Rectal smooth muscle tissue (tissue), 1 donor: Measurements from ENCODE around the gene CYB5RL.
"Not testable (repeated sequence)": the region's sequence is repeated elsewhere in the genome, so short reads cannot be mapped to it uniquely, and the experiment has no call there.

Source experiments
- H3K27ac ChIP-seq: one replicate; pipeline ENCODE4 v1.7.0; 2013; ENCODE audit warnings: low read depth, low read length, inconsistent platforms
- H3K27me3 ChIP-seq: one replicate; pipeline ENCODE4 v1.7.0; 2013; ENCODE audit warnings: low read length; ENCODE audit not compliant: control insufficient read depth, insufficient read depth
- H3K36me3 ChIP-seq: one replicate; pipeline ENCODE4 v1.7.0; 2013; ENCODE audit warnings: low read length; ENCODE audit not compliant: control insufficient read depth, insufficient read depth
- H3K4me1 ChIP-seq: one replicate; pipeline ENCODE4 v1.7.0; 2013; ENCODE audit warnings: low read length; ENCODE audit not compliant: control insufficient read depth, insufficient read depth
- H3K4me3 ChIP-seq: one replicate; pipeline ENCODE4 v1.7.0; 2013; ENCODE audit warnings: low read length
- H3K9ac ChIP-seq: one replicate; pipeline ENCODE4 v1.7.0; 2013; ENCODE audit warnings: low read length

The CYB5RL gene

GRCh38 chr1:54237586-54237985, 37.8 kb upstream of the CYB5RL start:
- H3K27me3 ChIP-seq, result no peaks in the 10 kb centered on the region
- H3K4me3 ChIP-seq, result no peak overlapping the region
- H3K9ac ChIP-seq, result no peak overlapping the region
- no peak overlapping the region for H3K27ac ChIP-seq
- no peaks in the 10 kb centered on the region for H3K4me1 ChIP-seq
- H3K36me3 ChIP-seq, result peaks cover 19% of the 10 kb centered on the region

GRCh38 chr1:54234284-54234683, 34.5 kb upstream of the CYB5RL start:
- no peaks in the 10 kb centered on the region for H3K27me3 ChIP-seq
- peaks cover 1% of the 10 kb centered on the region for H3K4me1 ChIP-seq
- no peak overlapping the region for H3K9ac ChIP-seq
- no peak overlapping the region for H3K4me3 ChIP-seq
- H3K36me3 ChIP-seq, result peaks cover 19% of the 10 kb centered on the region
- no peak overlapping the region for H3K27ac ChIP-seq

DNA sequence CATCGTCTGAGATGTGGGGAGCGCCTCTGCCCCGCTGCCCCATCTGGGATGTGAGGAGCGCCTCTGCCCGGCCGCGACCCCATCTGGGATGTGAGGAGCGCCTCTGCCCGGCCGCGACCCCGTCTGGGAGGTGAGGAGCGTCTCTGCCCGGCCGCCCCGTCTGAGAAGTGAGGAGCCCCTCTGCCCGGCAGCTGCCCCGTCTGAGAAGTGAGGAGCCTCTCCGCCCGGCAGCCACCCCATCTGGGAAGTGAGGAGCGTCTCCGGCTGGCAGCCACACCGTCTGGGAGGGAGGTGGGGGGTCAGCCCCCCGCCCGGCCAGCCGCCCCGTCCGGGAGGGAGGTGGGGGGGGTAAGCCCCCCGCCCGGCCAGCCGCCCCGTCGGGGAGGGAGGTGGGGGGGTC, 33.4 kb upstream of the CYB5RL start:
- not testable (repeated sequence) for H3K27me3 ChIP-seq, H3K4me3 ChIP-seq, H3K27ac ChIP-seq, H3K9ac ChIP-seq, H3K4me1 ChIP-seq
- peaks cover 16% of the 10 kb centered on the region for H3K36me3 ChIP-seq

DNA sequence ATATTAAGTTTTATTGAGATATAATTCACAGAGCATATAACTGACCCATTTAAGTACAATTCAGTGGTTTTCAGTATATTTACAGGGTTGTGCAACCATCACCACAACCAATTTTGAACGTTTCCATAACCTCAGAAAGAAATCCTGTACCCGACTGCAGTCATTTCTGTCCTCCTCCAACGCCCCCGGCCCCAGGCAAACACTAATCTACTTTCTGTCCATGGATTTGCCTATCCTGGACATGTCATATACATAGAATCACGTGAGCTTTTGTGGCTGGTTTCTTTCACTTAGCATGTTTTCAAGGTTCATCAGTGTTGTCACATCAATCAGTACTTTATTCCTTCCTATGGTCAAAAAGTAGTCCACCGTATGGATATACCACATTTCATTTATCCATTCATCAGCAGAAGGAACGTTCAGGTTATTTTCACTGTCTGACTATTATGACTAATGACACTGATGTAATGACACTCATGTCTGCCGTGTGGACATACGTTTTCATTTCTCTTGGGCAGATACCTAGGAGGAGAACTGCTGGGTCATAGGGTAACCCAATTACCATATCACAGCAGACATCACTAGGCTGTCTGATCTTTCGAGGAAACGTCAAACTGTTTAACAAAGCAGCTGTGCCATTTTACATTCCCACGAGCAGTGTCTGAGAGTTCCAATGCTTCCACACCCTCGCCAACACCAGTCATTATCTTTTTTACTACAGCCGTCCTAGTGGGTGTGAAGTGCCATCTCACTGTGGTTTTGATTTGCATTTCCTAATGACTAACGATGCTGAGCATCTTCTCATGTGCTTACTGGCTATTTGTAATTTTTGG, 30.9 kb upstream of the CYB5RL start:
- Histone ChIP-seq H3K4me3 (no peak overlapping the region), H3K27ac (no peak overlapping the region), H3K36me3 (no peaks in the 10 kb centered on the region), H3K9ac (no peak overlapping the region), H3K27me3 (no peaks in the 10 kb centered on the region), H3K4me1 (peaks cover 9% of the 10 kb centered on the region)

DNA sequence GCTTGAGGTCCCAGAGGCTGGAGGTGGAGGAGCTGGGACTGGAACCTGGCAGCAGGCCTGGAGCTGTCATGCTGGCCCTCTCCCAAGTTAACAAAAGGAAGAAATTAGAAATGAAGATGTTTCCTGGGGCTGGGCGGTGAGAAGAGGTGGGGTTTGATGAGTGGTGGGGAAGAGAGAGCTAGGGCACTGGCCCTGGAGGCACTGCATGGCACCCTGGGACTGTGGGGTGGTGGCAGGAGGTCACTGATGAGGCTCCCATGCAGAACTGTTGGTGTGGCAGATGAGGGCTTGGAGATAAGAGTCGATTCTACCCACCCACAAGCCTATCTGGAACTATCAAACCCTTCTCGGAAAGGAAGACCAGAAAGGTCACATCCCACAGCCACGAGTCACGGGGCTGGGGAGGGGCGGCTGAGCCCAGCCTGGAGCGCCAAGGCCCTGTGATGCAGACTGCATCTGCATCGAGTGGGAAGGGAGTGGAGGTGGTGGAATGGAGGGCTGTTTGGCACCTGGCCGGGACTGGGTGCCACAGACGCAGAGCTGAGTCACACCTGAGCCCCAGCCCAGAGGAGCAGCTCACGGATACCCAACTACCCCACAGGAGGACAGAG, 29.6 kb upstream of the CYB5RL start:
- Histone ChIP-seq H3K27me3 (no peaks in the 10 kb centered on the region), H3K4me3 (no peak overlapping the region), H3K9ac (no peak overlapping the region), H3K36me3 (peaks cover 2% of the 10 kb centered on the region), H3K4me1 (peaks cover 9% of the 10 kb centered on the region), H3K27ac (no peak overlapping the region)

- Histone ChIP-seq H3K9ac (no peak overlapping the region), H3K27ac (no peak overlapping the region), H3K27me3 (no peaks in the 10 kb centered on the region), H3K4me3 (no peak overlapping the region), H3K4me1 (peaks cover 9% of the 10 kb centered on the region), H3K36me3 (peaks cover 2% of the 10 kb centered on the region)
Measured at GRCh38 chr1:54228638-54229079, 28.8 kb upstream of the CYB5RL start.

- no peak overlapping the region for H3K27ac ChIP-seq
- H3K36me3 ChIP-seq, result peaks cover 2% of the 10 kb centered on the region
- H3K4me3 ChIP-seq, result no peak overlapping the region
- H3K4me1 ChIP-seq, result peaks cover 9% of the 10 kb centered on the region
- H3K27me3 ChIP-seq, result no peaks in the 10 kb centered on the region
- no peak overlapping the region for H3K9ac ChIP-seq
Measured at GRCh38 chr1:54227891-54228310, 28.1 kb upstream of the CYB5RL start.

DNA sequence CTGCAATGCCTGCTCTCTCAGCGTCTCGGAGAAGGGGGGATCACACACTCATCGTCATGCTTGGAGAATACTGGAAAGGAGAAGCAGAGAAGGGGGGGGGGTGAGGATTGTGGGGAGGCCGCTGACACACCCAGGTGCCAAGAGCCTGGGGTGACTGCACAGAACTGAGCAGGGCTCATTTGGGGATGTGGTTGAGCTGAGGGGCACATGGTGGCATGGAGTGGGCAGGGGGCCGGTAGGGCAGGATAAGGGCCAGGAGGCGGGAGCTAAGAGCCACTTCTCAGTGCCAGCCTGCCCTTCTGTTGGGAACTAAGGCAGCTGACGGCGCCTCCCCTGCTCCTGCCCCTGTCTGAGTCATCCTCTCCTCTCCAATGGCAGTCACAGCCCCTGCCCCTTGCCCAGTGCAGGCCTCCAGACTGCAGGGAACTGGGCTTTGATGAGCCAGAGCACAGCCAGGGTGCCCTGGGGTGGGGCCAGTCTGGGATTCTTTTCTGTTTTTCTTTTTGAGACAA, 27.3 kb upstream of the CYB5RL start:
- H3K4me1 ChIP-seq, result peaks cover 9% of the 10 kb centered on the region
- no peak overlapping the region for H3K27ac ChIP-seq
- peaks cover 2% of the 10 kb centered on the region for H3K36me3 ChIP-seq
- no peak overlapping the region for H3K9ac ChIP-seq
- H3K27me3 ChIP-seq, result no peaks in the 10 kb centered on the region
- no peak overlapping the region for H3K4me3 ChIP-seq

- Histone ChIP-seq H3K36me3 (peaks cover 2% of the 10 kb centered on the region), H3K4me3 (no peak overlapping the region), H3K27ac (no peak overlapping the region), H3K9ac (no peak overlapping the region), H3K27me3 (no peaks in the 10 kb centered on the region), H3K4me1 (peaks cover 9% of the 10 kb centered on the region)
Measured at GRCh38 chr1:54225986-54226559, 26.2 kb upstream of the CYB5RL start.

DNA sequence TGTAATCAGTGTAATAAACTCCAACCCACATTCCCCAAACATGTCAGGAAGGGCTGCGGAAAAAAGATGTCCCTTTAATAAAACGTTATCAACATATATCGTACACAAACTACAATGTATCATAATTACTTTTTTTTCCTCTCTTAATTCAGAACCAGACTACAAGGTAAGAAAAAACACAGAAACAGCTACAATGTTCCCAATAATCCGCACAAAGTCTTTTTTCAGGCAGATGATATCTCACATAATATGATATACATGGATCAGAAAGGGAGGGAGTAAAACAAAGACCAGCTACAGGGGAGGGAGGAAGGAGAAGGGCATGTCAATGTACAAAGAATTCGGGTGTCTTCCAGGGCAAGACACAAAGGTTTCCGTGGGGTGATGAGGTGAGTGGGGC, 25.5 kb upstream of the CYB5RL start:
- Histone ChIP-seq H3K36me3 (peaks cover 2% of the 10 kb centered on the region), H3K27ac (no peak overlapping the region), H3K4me3 (no peak overlapping the region), H3K4me1 (peaks cover 9% of the 10 kb centered on the region), H3K9ac (no peak overlapping the region), H3K27me3 (no peaks in the 10 kb centered on the region)

GRCh38 chr1:54224233-54224632, 24.4 kb upstream of the CYB5RL start:
- no peak overlapping the region for H3K4me3 ChIP-seq
- H3K27ac ChIP-seq, result no peak overlapping the region
- H3K4me1 ChIP-seq, result peaks cover 17% of the 10 kb centered on the region
- H3K27me3 ChIP-seq, result no peaks in the 10 kb centered on the region
- H3K36me3 ChIP-seq, result peaks cover 2% of the 10 kb centered on the region
- H3K9ac ChIP-seq, result no peak overlapping the region

DNA sequence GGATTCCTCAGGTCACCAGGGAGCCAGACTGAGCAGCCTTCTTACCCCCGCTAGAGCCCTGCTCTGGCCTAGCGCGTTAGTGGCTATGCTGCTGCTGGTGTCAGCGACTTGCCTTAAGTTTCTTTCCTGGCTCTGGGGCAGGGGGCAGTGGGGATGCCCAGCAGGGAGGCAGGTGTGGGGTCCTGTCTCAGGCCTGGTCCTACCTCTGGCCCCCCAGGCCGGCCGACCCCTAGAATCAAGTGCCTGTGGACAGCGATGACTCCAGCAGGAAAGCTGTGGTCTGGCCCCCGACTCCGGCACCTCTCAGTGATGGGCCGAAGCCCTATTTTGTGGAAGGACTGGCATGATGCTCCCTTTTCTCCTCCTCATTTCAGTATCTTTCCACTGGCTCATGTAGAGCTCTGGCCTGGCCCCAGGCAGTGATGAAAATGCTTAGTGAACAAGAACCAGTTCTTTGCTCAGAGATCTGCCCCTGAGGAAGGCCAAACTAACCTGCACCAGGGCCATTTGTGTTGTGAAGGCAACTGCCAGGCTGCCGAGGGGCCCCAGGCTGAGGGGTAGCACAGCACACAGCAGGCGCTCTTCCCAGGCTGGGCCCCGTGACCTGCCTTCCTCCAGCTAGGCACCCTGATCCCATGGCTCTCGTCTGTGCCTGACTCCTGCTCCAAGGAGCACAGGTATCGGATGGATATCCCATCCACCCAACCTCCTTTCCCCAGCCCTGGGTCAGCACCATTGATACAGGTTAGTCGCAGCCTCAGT, 23.8 kb upstream of the CYB5RL start:
- H3K27me3 ChIP-seq, result no peaks in the 10 kb centered on the region
- H3K9ac ChIP-seq, result no peak overlapping the region
- H3K27ac ChIP-seq, result no peak overlapping the region
- peaks cover 6% of the 10 kb centered on the region for H3K36me3 ChIP-seq
- H3K4me3 ChIP-seq, result no peak overlapping the region
- peaks cover 20% of the 10 kb centered on the region for H3K4me1 ChIP-seq
